GM03348 (cell line): ENCODE data around the gene ARMH1.

Experiments used
- DNase-seq: peaks from one replicate; pipeline ENCODE4 v3.0.0; 2012; ENCODE audit warnings: low spot score

Gene ARMH1

DNA sequence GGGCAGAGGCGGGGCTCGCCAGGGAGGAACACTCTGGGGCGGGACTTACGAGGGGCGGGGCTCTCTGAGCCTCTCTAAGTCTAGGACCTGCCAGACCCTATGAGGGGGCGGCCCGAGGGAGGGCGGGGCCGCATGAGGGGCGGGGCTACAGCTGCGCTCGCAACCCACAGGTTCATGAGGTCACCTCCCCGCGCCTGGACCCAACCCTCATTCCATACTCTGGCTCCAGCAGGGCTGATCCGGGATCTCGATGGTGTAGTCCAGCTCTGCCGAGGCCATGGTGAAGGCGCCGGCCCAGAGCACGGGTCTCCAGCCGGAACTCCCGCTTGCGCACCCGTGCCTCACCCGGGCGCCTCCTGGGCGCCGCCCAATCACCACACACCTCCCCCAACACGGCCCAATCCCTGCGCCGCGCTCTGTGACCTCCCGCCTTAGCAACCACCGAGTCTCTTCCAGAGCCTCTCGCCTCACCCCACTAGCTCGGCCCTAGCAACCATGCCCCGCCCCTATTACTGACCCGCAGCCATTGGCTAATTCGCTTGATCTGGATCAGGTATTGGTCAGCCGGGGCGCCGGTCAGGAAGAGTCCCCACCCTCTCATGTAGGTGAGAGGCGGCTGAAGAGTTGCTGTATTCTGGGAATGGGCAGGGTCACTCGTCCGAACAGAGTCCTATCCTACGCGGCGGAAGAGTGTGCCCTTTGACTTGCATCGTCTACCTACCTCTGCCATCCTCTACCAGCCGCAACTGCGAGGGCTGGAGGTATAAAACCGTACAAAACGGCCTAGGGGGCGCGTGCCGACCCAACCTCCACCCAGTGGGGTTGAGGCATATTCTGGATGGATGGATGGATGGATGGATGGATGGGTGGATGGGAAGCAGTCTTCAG is at the start of gene ARMH1, which contains the start of gene TMEM53:
Gene ARMH1 (plus strand): TSS at position 602 of the 888 bp plus-strand sequence. CDS start 14,984 bp downstream, outside the sequence.
Gene TMEM53 (minus strand): TSS at position 369 of the 888 bp plus-strand sequence. CDS start 90 bp downstream, at position 279.
- peak; percentile 98 for DNase-seq

GRCh38 chr1:44625348-44625747 is 49.2 kb upstream of the ARMH1 start:
- no peak for DNase-seq

DNA sequence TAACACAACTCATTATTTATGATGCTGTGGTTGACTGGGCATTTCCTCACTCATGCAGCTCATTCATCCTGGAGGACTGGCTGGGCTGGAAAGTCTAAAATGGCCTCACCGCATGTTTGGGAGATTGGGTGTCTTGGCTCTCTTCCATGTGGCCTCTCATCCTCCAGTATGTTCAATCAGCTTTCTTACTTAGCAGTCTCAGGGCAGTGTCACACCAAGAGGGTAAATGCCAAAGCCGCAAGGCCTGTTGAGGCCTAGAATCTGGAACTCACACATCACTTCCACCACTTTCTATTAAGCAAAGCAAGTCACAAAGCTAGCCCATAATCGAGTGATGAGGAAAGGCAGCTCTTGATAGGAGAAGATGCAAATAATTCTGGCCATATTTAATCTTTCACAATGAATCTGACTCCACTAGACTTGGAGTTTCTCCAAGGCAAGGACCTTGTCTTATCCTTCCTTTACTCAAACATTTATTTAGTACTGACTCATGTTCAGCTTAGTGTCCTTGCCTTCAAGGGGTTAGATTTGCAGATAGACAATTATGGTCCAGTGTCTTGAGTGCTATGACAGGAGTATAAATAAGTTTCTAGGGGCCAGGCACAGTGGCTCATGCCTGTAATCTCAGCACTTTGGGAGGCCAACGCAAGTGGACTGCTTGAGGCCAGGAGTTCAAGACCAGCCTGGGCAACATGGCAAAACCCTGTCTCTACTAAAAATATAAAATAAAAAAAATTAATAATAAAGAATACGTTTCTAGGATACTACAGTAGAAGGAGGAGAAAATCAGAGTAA is 45.4 kb upstream of the ARMH1 start:
- DNase-seq = peak; percentile 77

DNA sequence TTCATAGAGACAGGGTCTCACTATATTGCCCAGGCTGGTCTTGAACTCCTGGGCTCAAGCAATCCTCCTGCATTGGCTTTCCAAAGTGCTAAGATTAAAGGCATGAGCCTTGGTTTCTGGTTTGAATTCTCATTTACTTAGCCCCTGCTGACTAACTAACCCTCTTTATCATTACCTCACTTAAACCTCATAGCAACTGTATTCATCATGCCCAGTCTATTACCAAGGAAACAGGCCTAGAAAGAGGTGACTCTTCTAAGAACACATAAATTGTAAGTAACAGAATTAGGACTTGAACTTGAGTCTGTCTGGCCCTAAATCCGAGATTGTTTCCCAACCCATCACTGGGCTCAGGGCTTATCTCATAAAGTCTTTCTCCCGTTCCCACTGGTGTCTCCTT is 44.4 kb upstream of the ARMH1 start:
- DNase-seq = no peak

- no peak for DNase-seq
Observed at GRCh38 chr1:44631333-44631646, 43.2 kb upstream of the ARMH1 start.

DNA sequence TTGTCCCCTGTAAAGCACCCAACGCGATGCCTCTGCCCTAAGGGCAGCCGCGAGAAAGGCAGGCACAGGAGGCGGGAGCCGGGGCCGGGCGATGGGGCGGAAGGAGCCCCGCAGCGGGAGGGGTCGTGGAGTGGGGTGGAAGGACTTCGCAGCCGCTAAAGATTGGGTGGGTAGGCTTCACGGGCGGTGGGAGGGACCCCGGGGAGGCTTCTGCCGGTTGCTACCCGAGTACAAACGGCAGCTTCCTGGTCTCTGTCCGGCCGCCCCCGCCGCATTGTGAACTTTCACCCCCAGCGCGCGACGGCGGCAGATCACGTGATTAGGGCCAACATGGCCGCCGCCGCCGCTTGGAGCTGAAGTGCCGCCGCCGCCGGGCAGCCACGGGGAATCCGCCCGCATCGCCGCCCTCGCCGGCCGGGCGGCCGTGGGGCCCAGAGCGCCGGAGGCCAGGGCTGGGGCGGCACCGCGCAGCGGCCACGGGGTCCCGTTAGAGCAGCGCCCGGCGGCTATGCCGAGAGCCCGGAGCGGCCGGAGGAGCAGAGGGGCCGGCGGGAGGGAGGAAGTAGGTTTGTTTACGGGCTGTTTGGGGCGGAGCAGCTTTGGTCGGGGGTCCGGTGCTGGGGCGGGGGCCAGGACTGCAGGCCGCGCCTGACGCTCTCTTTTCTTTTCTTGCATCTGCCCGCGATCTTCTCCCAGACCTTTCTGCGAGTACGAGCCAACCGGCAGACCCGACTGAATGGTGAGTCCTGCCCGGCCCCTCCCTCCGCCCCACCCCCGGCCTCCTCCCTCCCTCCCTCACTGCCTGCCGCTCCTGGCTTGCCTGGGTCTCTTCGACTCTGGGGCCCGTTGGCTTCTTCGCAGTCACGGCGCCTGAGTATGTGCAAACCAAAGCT is 42.6 kb upstream of the ARMH1 start:
- peak; percentile 97 for DNase-seq

DNA sequence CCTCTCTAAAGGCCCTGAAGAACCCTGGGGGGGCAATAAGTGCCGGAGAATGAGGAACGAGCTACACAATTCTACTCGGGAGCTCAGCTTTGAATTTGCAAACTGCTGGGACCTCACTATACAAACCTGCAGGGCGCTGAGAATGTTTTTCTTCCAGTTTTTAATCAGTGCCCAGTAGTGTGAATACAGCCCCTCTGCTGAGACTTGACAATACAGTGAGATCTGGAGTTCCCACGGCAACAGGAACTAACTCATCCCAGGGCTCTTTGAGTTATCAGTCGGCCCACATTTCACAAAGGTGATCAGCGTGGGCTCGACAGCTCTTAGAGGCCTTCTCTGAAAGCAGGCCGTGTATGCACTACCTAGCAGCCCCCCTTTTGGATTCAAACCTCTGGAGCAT is 41.9 kb upstream of the ARMH1 start:
- DNase-seq = no peak

DNA sequence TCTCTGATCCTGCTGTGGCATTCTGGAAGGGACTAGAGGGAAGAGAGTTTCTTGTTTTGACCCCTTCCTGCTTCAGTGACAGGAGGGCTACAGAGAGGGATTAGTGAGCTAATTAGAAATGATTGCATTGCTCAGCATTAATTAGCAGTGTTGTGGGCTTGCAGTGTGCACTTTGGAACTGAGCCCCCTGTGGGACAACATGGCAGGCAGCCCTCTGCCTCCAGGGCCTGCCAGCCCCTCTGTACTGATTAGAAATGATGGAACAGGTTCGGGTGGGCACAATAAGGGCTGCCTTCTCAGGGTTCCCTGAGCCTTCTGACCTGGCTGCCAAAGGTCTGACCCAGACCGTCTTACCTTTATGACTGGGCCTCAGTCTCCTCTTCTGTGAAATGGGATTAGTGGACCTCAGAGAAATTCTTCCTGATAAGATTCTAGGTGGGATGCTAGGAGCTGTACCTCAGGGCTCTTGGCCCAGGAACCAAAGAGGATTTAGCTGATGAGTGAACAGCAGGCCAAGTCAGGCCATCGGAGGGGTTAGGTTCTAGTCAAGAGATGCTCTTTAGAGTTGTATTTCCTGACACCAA is 39.8 kb upstream of the ARMH1 start:
- no peak for DNase-seq

- no peak for DNase-seq
Observed at GRCh38 chr1:44635439-44635838, 39.1 kb upstream of the ARMH1 start.

GRCh38 chr1:44636083-44636687 is 38.3 kb upstream of the ARMH1 start:
- no peak for DNase-seq

- no peak for DNase-seq
Observed at GRCh38 chr1:44636688-44637598, 37.6 kb upstream of the ARMH1 start.

DNA sequence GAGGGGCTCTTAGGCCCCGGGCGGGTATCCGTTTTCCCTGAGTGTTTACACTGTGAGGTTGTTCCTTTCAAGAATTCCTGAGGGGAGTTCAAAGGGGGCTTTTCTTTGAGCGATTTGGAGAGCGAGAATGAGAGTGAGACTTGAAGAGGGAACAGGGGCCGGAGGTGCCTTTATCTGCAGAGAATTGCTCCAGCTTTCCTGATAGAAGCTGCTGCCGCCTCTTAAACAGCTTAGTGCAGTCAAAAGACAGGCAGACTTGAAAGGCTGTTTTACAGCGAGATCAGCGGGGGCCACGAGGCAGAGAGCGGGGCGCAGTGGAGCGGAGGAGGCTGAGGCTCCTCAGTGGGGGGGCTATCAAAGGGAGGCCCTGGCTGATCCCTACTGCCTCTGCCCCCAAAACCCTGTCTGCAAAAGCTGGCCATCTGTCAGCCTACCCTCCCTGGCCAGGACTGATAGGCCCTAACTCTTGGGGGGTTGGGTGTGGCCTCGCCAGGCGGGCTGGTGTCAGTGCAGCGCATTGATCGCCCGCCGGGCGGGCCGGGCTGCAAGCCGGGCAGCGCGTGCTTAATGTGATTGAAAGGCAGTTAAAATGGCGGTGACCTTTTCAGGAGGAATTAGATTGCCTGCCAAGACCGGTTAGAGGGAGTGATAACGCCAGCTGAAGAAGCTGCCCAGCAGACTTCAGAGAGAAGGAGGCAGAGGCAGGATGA is 36.7 kb upstream of the ARMH1 start:
- DNase-seq = no peak

- no peak for DNase-seq
Observed at GRCh38 chr1:44640200-44640853, 34.2 kb upstream of the ARMH1 start.

DNA sequence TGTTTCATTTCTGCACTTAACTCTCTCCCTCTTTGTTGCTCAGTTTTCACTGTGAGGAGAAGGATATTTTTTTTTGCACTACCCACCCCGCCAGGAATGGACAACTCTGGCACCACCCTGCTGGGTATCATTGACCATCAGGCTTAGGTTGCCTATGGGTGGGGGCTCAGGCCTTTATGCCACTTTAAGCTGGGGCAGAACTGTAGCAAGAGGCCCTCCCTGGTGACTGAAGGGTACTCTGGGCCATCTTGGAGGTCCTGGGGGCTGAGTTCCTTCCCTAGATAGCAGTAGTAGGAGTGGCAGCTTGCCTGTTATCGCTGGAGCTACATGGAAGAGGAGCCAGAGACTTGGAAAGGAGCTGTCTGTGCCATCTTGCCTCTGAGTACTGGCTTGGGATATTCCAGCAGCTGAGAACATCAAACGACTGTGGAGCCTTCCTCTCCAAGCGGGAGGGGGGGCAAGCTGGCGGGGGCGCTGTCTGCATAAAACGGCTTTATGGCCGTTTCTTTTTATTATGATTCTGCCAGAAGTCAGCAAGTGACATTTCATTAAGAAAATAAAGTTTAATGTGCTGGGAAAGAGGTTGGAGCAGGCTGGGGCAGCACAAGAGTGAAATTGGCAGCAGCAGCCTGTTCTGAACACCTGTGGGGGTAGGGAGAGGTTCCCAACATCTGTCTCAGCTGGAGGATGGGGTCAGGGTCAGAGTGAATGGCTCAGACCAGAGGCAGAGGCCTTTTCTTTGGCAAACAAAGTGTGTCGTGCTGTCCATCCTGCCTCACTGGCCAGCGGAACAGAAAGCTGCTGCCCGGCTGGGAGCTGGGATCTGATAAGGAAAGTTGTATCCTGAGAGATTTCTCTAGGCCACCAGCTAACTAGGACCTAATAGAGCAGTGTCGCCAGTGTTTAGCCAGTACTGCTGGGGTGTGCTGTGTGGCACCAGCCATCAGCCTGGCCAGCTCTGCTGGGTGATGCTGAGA is 33.1 kb upstream of the ARMH1 start:
- no peak for DNase-seq

- no peak for DNase-seq
Observed at GRCh38 chr1:44642255-44642654, 32.3 kb upstream of the ARMH1 start.

- no peak for DNase-seq
Observed at GRCh38 chr1:44642925-44643324, 31.6 kb upstream of the ARMH1 start.

DNA sequence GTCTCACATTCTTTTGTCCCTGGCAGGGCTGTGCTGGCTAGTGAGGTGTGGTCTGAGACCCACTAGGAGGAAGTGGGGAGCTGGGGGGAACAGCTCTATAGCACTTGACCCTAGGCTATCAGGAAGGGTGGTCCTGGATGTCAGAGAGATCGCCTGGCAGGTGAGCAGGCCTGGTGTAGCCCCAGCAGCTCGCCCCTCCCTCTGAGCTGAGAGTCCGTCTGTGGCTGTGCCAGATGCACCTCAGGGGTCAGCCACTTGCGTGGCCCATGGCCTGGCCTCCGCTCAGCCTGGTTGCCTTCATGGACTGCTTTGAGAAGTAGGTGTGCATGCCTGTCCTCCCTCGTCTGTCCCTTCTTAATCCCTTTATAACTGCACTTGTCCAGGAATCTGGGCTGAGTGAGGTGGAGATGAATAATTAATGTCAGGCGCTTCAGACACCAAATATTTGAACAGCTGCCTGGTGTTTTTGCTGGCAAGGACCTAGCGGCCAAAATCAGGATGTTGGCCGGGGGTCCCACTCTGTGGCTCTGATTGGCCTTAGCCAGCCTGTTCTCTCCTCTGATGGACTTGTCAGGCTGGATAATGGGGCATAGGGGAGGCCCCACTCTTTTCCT is 30.7 kb upstream of the ARMH1 start:
- no peak for DNase-seq
